H1 (cell line): Measurements from ENCODE around the gene DACH2. TPM values are rescaled to one million over a fixed set of nuclear protein-coding genes. Genes with fewer than 3 reads are reported as not detected.

Source experiments
- CTCF ChIA-PET: fragments of 300-600 bp; sonication (Branson Sonifier 250); formaldehyde crosslinking; loops from one replicate; lab custom pipeline; 2021; ENCODE audit not compliant: partially characterized antibody; lab: Charles Lee
- POLR2A ChIA-PET: fragments of 300-600 bp; sonication (Branson Sonifier 250); formaldehyde crosslinking; loops from one replicate; lab custom pipeline; 2021; ENCODE audit warnings: inconsistent platforms; ENCODE audit not compliant: partially characterized antibody; lab: Charles Lee
- DNase-seq, 2 experiments: peaks; one replicate each; pipeline versions ENCODE4 v3.0.0 to v3.0.0-alpha.2; 2010 to 2022; ENCODE audit warnings: low spot score in 2 of 2, low read depth in 1 of 2, mixed read lengths in 1 of 2
- FAIRE-seq: peaks from 2 replicates; lab custom pipeline; 2011; peaks lifted over from hg19 to GRCh38; lab: Jason Lieb, UNC
- H2AFZ ChIP-seq: 2 replicates; pipeline ENCODE4 v1.8.1; 2012; ENCODE audit warnings: low read length, inconsistent platforms
- H2AK5ac ChIP-seq: 2 replicates; pipeline ENCODE4 v1.6.1; 2013; ENCODE audit warnings: low read depth, low read length
- H2BK120ac ChIP-seq: replicated peaks from 2 replicates; pipeline ENCODE3; 2013; ENCODE audit warnings: low read depth, low read length, inconsistent platforms
- H2BK12ac ChIP-seq: 2 replicates; pipeline ENCODE4 v1.6.1; 2013; ENCODE audit warnings: low read depth, low read length
- H2BK15ac ChIP-seq: 2 replicates; pipeline ENCODE4 v1.6.1; 2013; ENCODE audit warnings: low read length
- H2BK20ac ChIP-seq: 2 replicates; pipeline ENCODE4 v1.6.1; 2013; ENCODE audit warnings: low read length
- H2BK5ac ChIP-seq: 2 replicates; pipeline ENCODE4 v1.6.1; 2013; ENCODE audit warnings: low read depth, low read length
- H3K14ac ChIP-seq: 2 replicates; pipeline ENCODE4 v1.6.1; 2013; ENCODE audit warnings: inconsistent platforms; ENCODE audit not compliant: insufficient read length
- H3K18ac ChIP-seq: 2 replicates; pipeline ENCODE4 v1.6.1; 2013; ENCODE audit warnings: low read length; ENCODE audit errors: extremely low read depth
- H3K23ac ChIP-seq: 2 replicates; pipeline ENCODE4 v1.6.1; 2013; ENCODE audit warnings: inconsistent platforms; ENCODE audit not compliant: insufficient read length
- H3K23me2 ChIP-seq: 2 replicates; pipeline ENCODE4 v1.6.1; 2013; ENCODE audit warnings: low read depth, low read length
- H3K27ac ChIP-seq: 2 replicates; pipeline ENCODE4 v1.6.1; 2011; ENCODE audit warnings: low read depth, low read length, inconsistent platforms
- H3K27me3 ChIP-seq, 4 experiments: replicated peaks in 1 of 4; 1 replicate in 1 of 4; 2 replicates in 3 of 4; pipeline versions ENCODE4 v1.6.1 to v1.8.1; 2011 to 2013; ENCODE audit warnings: low read length in 3 of 4, mild to moderate bottlenecking in 3 of 4, inconsistent platforms in 2 of 4, mixed read lengths in 2 of 4, moderate library complexity in 1 of 4; ENCODE audit not compliant: control insufficient read depth in 3 of 4, insufficient read depth in 3 of 4; ENCODE audit errors: extremely low read depth in 1 of 4
- H3K36me3 ChIP-seq, 4 experiments: 2 replicates each; pipeline versions ENCODE4 v1.6.1 to v1.8.1; 2011 to 2013; ENCODE audit warnings: mild to moderate bottlenecking in 4 of 4, low read length in 3 of 4, moderate library complexity in 2 of 4, control low read depth in 1 of 4, inconsistent platforms in 1 of 4; ENCODE audit not compliant: insufficient read depth in 4 of 4, control insufficient read depth in 2 of 4
- H3K4ac ChIP-seq: replicated peaks from 2 replicates; pipeline ENCODE3; 2013; ENCODE audit warnings: low read length, low read depth, mixed read lengths, inconsistent platforms; ENCODE audit not compliant: insufficient read length
- H3K4me1 ChIP-seq, 4 experiments: replicated peaks in 1 of 4; 1 replicate in 1 of 4; 2 replicates in 3 of 4; pipeline versions ENCODE4 v1.6.1 to v1.8.1; 2011 to 2013; ENCODE audit warnings: low read length in 3 of 4, inconsistent platforms in 2 of 4, mixed read lengths in 1 of 4; ENCODE audit not compliant: insufficient read depth in 4 of 4, control insufficient read depth in 3 of 4
- H3K4me2 ChIP-seq, 2 experiments: 2 replicates each; pipeline versions ENCODE4 v1.6.1 to v1.8.1; 2011 to 2013; ENCODE audit warnings: low read depth in 2 of 2, low read length in 2 of 2, control low read depth in 1 of 2, inconsistent platforms in 1 of 2, mild to moderate bottlenecking in 1 of 2; ENCODE audit not compliant: insufficient read depth in 1 of 2
- H3K4me3 ChIP-seq, 4 experiments: fragments of 200-600, 300-600 bp in 1 of 4; sonication (generic), shearing (Covaris generic), sonication (Bioruptor Twin) in 1 of 4; 2 replicates each; pipeline versions ENCODE4 v1.5.1 to v1.8.1; 2011 to 2016; ENCODE audit warnings: low read length in 4 of 4, low read depth in 3 of 4, control low read depth in 2 of 4, inconsistent platforms in 2 of 4, mild to moderate bottlenecking in 2 of 4, mixed read lengths in 1 of 4, moderate library complexity in 1 of 4; ENCODE audit not compliant: insufficient read depth in 2 of 4; ENCODE audit errors: extremely low read depth in 1 of 4
- H3K56ac ChIP-seq: replicated peaks from 2 replicates; pipeline ENCODE3; 2013; ENCODE audit warnings: low read depth, mild to moderate bottlenecking, mixed read lengths, low read length, inconsistent platforms; ENCODE audit not compliant: insufficient read length
- H3K79me1 ChIP-seq: 2 replicates; pipeline ENCODE4 v1.6.1; 2013; ENCODE audit warnings: low read depth, low read length, control low read depth
- H3K79me2 ChIP-seq, 2 experiments: 2 replicates each; pipeline versions ENCODE4 v1.6.1 to v1.8.1; 2012 to 2013; ENCODE audit warnings: low read length in 2 of 2, mild to moderate bottlenecking in 2 of 2, inconsistent platforms in 1 of 2; ENCODE audit not compliant: insufficient read depth in 2 of 2, control insufficient read depth in 1 of 2
- H3K9ac ChIP-seq, 4 experiments: replicated peaks in 1 of 4; 1 replicate in 1 of 4; 2 replicates in 3 of 4; pipeline versions ENCODE4 v1.6.1 to v1.8.1; 2011 to 2013; ENCODE audit warnings: low read depth in 3 of 4, low read length in 3 of 4, control low read depth in 2 of 4, mild to moderate bottlenecking in 2 of 4, moderate library complexity in 2 of 4, inconsistent platforms in 1 of 4; ENCODE audit errors: extremely low read depth in 1 of 4
- H3K9me3 ChIP-seq, 2 experiments: 2 replicates each; pipeline versions ENCODE4 v1.6.1 to v1.8.1; 2012 to 2013; ENCODE audit warnings: mild to moderate bottlenecking in 2 of 2, moderate library complexity in 2 of 2, control low read depth in 1 of 2, inconsistent platforms in 1 of 2, low read depth in 1 of 2, low read length in 1 of 2, mixed read lengths in 1 of 2; ENCODE audit not compliant: insufficient read depth in 2 of 2
- H4K20me1 ChIP-seq, 2 experiments: replicated peaks in 1 of 2; 2 replicates each; pipeline versions ENCODE3 to v1.8.1; 2011 to 2013; ENCODE audit warnings: inconsistent platforms in 2 of 2, low read length in 2 of 2, mild to moderate bottlenecking in 1 of 2; ENCODE audit not compliant: insufficient read depth in 2 of 2, control insufficient read depth in 1 of 2
- H4K5ac ChIP-seq: 2 replicates; pipeline ENCODE4 v1.6.1; 2013; ENCODE audit warnings: low read length, low read depth, mixed read lengths, inconsistent platforms; ENCODE audit not compliant: insufficient read length
- H4K8ac ChIP-seq: 2 replicates; pipeline ENCODE4 v1.8.0; 2013; ENCODE audit warnings: mild to moderate bottlenecking, moderate library complexity, low read length, inconsistent platforms; ENCODE audit not compliant: insufficient read depth; ENCODE audit errors: extremely low read depth
- H4K91ac ChIP-seq: replicated peaks from 2 replicates; pipeline ENCODE3; 2013; ENCODE audit warnings: low read length, mixed read lengths, inconsistent platforms; ENCODE audit not compliant: insufficient read length
- ASH2L ChIP-seq: fragments of 200-600, 300-600 bp; sonication (generic); IDR thresholded peaks from one replicate; pipeline ENCODE4 v1.7.1; 2017; ENCODE audit warnings: low read length
- CBX8 ChIP-seq: fragments of 300-800, 300-1000 bp; sonication (generic); IDR thresholded peaks from 2 replicates; pipeline ENCODE4 v1.7.1; 2016; ENCODE audit warnings: low read depth, low read length, borderline replicate concordance
- CREB1 ChIP-seq: IDR thresholded peaks from 2 replicates; pipeline ENCODE4 v1.6.1; 2012; ENCODE audit warnings: inconsistent platforms
- GTF2F1 ChIP-seq: IDR thresholded peaks from 2 replicates; pipeline ENCODE4 v1.6.1; 2012; ENCODE audit warnings: low read depth, low read length, improper control_type of control experiment, borderline replicate concordance
- HDAC6 ChIP-seq: IDR thresholded peaks from one replicate; pipeline ENCODE4 v1.7.1; 2012; ENCODE audit warnings: low read depth, mild to moderate bottlenecking, inconsistent platforms, low read length, moderate library complexity
- MAFK ChIP-seq: IDR thresholded peaks from 2 replicates; pipeline ENCODE4 v1.6.1; 2012; ENCODE audit warnings: low read depth, mild to moderate bottlenecking, improper control_type of control experiment, low read length
- POLR2AphosphoS5 ChIP-seq: IDR thresholded peaks from 2 replicates; pipeline ENCODE4 v1.6.1; 2011; ENCODE audit warnings: low read depth, low read length
- SRF ChIP-seq: IDR thresholded peaks from 2 replicates; pipeline ENCODE4 v1.6.1; 2011; ENCODE audit warnings: mild to moderate bottlenecking, low read depth, low read length, moderate library complexity
- TAF1 ChIP-seq: IDR thresholded peaks from 2 replicates; pipeline ENCODE4 v1.6.1; 2011; ENCODE audit warnings: mild to moderate bottlenecking, low read depth, low read length
- TEAD4 ChIP-seq: IDR thresholded peaks from 2 replicates; pipeline ENCODE4 v1.6.1; 2012; ENCODE audit warnings: low read depth, low read length, inconsistent platforms, mixed read lengths
- WGBS, 2 experiments: shearing (Covaris generic) in 1 of 2; methylation state at CpG; one replicate each; pipeline versions ENCODE4 v1.1.6 to v1.1.7; 2013 to 2015; ENCODE audit warnings: low lambda C conversion rate in 2 of 2, mixed read lengths in 2 of 2, inconsistent platforms in 1 of 2, low coverage in 1 of 2, missing lambda C conversion rate in 1 of 2; ENCODE audit not compliant: insufficient replicate concordance in 2 of 2, insufficient coverage in 1 of 2, insufficient read length in 1 of 2; ENCODE audit errors: extremely low coverage in 1 of 2, missing lambda C conversion rate in 1 of 2; 5-methylcytosine and 5-hydroxymethylcytosine counted together
- polyA plus RNA-seq, 7 experiments: library from polyadenylated mRNA; depleted of rRNA in 3 of 7; stranded (reverse) in 5 of 7; unstranded in 2 of 7; fragments of >200 nt in 5 of 7; fragments of 200-250 nt in 2 of 7; gene quantifications; 1 replicate in 5 of 7; 2 replicates in 1 of 7; 4 replicates in 1 of 7; pipeline versions ENCODE4 v1.2.1 to v1.2.3, GENCODE V29; 2011 to 2013; ENCODE audit warnings: missing spikeins in 2 of 7, mixed read lengths in 2 of 7
- total RNA-seq: library from RNA; stranded (reverse); fragmentation: NEBNext Ultra II Directional; extraction: Animal tissue kit (Norgen Biotek cat#: 25700); gene quantifications from 2 replicates; pipeline ENCODE4 v1.2.1, GENCODE V29; 2021
- TF ChIP-seq, protein P1 (sequence below): IDR thresholded peaks from 2 replicates; pipeline ENCODE4 v1.6.1; 2012; ENCODE audit warnings: low read length, inconsistent platforms
- TF ChIP-seq, protein P2 (sequence below), 3 experiments: IDR thresholded peaks; 1 replicate in 2 of 3; 2 replicates in 1 of 3; pipeline versions ENCODE4 v1.5.1 to v1.6.1; 2011; ENCODE audit warnings: low read length in 3 of 3, mild to moderate bottlenecking in 3 of 3, inconsistent platforms in 2 of 3, low read depth in 1 of 3, moderate library complexity in 1 of 3; ENCODE audit not compliant: insufficient read depth in 1 of 3; ENCODE audit errors: control extremely low read depth in 1 of 3

Gene DACH2
- total and polyA plus RNA-seq, 2 of the 8 experiments (the other 6 are each of a cell fraction or from before 2014, with no cell fraction given): 1.0 to 1.8 TPM

DNA sequence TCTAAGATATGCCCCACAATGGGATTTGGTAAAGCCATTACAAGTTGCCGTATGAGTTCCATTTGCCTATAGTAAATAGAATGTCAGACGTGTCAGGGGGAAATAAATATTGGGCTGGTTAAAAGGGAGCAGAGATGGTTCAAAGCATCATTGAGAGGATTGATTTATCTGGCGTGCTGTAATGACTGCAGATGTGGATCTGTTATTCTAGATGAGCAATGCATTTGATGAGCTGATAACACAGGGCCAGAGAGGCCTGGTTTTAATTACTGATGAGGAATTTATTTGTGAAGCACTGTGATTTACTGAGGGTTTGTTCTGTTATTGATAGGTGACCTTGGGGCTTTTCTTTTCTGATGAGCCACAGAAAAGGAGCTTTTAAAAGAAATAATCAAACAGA, 62.5 kb downstream of the DACH2 start:
- WGBS, 2 experiments: 97% methylated on average over 3 of the region's 3 CpGs; no CpG with 5 or more reads in 1 of the 2 experiments
- no peak for FAIRE-seq
- Histone ChIP-seq H4K8ac (no peak overlapping the region), H3K4me1 (no peaks in the 10 kb centered on the region), H3K14ac (no peak overlapping the region), H2BK12ac (no peak overlapping the region), H3K23me2 (no peaks in the 10 kb centered on the region), H3K56ac (no peak overlapping the region), H3K23ac (no peak overlapping the region), H2BK120ac (no peak overlapping the region), H3K36me3 (no peaks in the 10 kb centered on the region), H3K4me2 (no peak overlapping the region), H4K5ac (no peak overlapping the region), H2BK20ac (no peak overlapping the region), H3K4me3 (no peak overlapping the region), H2AK5ac (no peak overlapping the region), H3K79me2 (no peaks in the 10 kb centered on the region), H4K20me1 (no peaks in the 10 kb centered on the region), H4K91ac (no peak overlapping the region), H3K18ac (no peak overlapping the region), H3K4ac (no peak overlapping the region), H3K9ac (no peak overlapping the region), H2BK5ac (no peak overlapping the region), H2BK15ac (no peak overlapping the region), H3K27me3 (no peaks in the 10 kb centered on the region), H3K79me1 (no peaks in the 10 kb centered on the region), H2AFZ (no peak overlapping the region), H3K9me3 (no peaks in the 10 kb centered on the region), H3K27ac (no peak overlapping the region)
- DNase-seq: no peak
- ChIA-PET CTCF (no interaction called here), POLR2A (no interaction called here)
- TF ChIP-seq SRF: no peak
- no peak for TF ChIP-seq ASH2L
- TF ChIP-seq, protein P1, sequence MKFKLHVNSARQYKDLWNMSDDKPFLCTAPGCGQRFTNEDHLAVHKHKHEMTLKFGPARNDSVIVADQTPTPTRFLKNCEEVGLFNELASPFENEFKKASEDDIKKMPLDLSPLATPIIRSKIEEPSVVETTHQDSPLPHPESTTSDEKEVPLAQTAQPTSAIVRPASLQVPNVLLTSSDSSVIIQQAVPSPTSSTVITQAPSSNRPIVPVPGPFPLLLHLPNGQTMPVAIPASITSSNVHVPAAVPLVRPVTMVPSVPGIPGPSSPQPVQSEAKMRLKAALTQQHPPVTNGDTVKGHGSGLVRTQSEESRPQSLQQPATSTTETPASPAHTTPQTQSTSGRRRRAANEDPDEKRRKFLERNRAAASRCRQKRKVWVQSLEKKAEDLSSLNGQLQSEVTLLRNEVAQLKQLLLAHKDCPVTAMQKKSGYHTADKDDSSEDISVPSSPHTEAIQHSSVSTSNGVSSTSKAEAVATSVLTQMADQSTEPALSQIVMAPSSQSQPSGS: no peak
- no peak for TF ChIP-seq CBX8
- no peak for TF ChIP-seq TAF1
- TF ChIP-seq MAFK: no peak
- no peak for TF ChIP-seq GTF2F1
- TF ChIP-seq POLR2AphosphoS5: no peak
- TF ChIP-seq, protein P2, sequence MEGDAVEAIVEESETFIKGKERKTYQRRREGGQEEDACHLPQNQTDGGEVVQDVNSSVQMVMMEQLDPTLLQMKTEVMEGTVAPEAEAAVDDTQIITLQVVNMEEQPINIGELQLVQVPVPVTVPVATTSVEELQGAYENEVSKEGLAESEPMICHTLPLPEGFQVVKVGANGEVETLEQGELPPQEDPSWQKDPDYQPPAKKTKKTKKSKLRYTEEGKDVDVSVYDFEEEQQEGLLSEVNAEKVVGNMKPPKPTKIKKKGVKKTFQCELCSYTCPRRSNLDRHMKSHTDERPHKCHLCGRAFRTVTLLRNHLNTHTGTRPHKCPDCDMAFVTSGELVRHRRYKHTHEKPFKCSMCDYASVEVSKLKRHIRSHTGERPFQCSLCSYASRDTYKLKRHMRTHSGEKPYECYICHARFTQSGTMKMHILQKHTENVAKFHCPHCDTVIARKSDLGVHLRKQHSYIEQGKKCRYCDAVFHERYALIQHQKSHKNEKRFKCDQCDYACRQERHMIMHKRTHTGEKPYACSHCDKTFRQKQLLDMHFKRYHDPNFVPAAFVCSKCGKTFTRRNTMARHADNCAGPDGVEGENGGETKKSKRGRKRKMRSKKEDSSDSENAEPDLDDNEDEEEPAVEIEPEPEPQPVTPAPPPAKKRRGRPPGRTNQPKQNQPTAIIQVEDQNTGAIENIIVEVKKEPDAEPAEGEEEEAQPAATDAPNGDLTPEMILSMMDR (IDR thresholded peaks at IDR 0.05; ENCODE audit: control extremely low read depth in 1 of 3, insufficient read depth in 1 of 3, low read depth in 1 of 3, low read length in 3 of 3): no peak
- no peak for TF ChIP-seq CREB1
- TF ChIP-seq HDAC6: no peak
- no peak for TF ChIP-seq TEAD4
